Liver (tissue), 9 donors: ENCODE results near the gene ALKAL2. TPM values are rescaled to one million over a fixed set of nuclear protein-coding genes. Genes with fewer than 3 reads are reported as not detected.

Source experiments
- DNase-seq: peaks from one replicate; pipeline ENCODE4 v3.0.0-alpha.2; 2017; ENCODE audit warnings: low spot score
- H3K27ac ChIP-seq, 2 donors: one replicate each; pipeline ENCODE4 v1.7.0; 2013; ENCODE audit warnings: inconsistent platforms in 2 of 2, low read length in 2 of 2, control low read depth in 1 of 2, low read depth in 1 of 2, mild to moderate bottlenecking in 1 of 2
- H3K27me3 ChIP-seq, 4 donors: one replicate each; pipeline versions ENCODE4 v1.6.1 to v1.7.0; 2013; ENCODE audit warnings: low read length in 3 of 4, inconsistent platforms in 1 of 4, mild to moderate bottlenecking in 1 of 4, moderate library complexity in 1 of 4; ENCODE audit not compliant: control insufficient read depth in 4 of 4, insufficient read depth in 4 of 4
- H3K36me3 ChIP-seq, 4 donors: one replicate each; pipeline versions ENCODE4 v1.6.1 to v1.7.0; 2013; ENCODE audit warnings: low read length in 3 of 4, mild to moderate bottlenecking in 3 of 4, low read depth in 1 of 4, moderate library complexity in 1 of 4; ENCODE audit not compliant: control insufficient read depth in 4 of 4, insufficient read depth in 3 of 4
- H3K4me1 ChIP-seq, 4 donors: one replicate each; pipeline versions ENCODE4 v1.6.1 to v1.7.0; 2013; ENCODE audit warnings: low read length in 3 of 4, mild to moderate bottlenecking in 3 of 4, moderate library complexity in 1 of 4; ENCODE audit not compliant: control insufficient read depth in 4 of 4, insufficient read depth in 4 of 4
- H3K4me3 ChIP-seq, 3 donors: one replicate each; pipeline versions ENCODE4 v1.6.1 to v1.7.0; 2013; ENCODE audit warnings: low read length in 3 of 3, control low read depth in 1 of 3, low read depth in 1 of 3, mild to moderate bottlenecking in 1 of 3
- H3K9ac ChIP-seq, 2 donors: one replicate each; pipeline ENCODE4 v1.7.0; 2013; ENCODE audit warnings: low read length in 2 of 2, mild to moderate bottlenecking in 2 of 2, moderate library complexity in 2 of 2, control low read depth in 1 of 2, low read depth in 1 of 2
- H3K9me3 ChIP-seq, 4 donors: one replicate each; pipeline versions ENCODE4 v1.6.1 to v1.7.0; 2013; ENCODE audit warnings: low read length in 3 of 4; ENCODE audit not compliant: control insufficient read depth in 4 of 4
- ATF3 ChIP-seq: IDR thresholded peaks from 2 replicates; pipeline ENCODE4 v1.6.1; 2016; ENCODE audit warnings: antibody characterized with exemption
- EGR1 ChIP-seq, 2 donors: IDR thresholded peaks; 2 replicates each; pipeline ENCODE4 v1.6.1; 2016 to 2018; ENCODE audit warnings: antibody characterized with exemption in 2 of 2, low read depth in 2 of 2
- GABPA ChIP-seq, 2 donors: IDR thresholded peaks in 1 of 2; conservative IDR thresholded peaks in 1 of 2; 2 replicates each; pipeline ENCODE4 v1.6.1; 2016; ENCODE audit warnings: antibody characterized with exemption in 2 of 2, mild to moderate bottlenecking in 1 of 2, moderate library complexity in 1 of 2
- HNF4A ChIP-seq, 2 donors: conservative IDR thresholded peaks; 2 replicates each; pipeline ENCODE4 v1.6.1; 2016; ENCODE audit warnings: antibody characterized with exemption in 2 of 2, mild to moderate bottlenecking in 2 of 2
- HNF4G ChIP-seq: IDR thresholded peaks from 2 replicates; pipeline ENCODE4 v1.6.1; 2016; ENCODE audit warnings: antibody characterized with exemption
- JUND ChIP-seq, 2 donors: IDR thresholded peaks; 2 replicates each; pipeline ENCODE4 v1.6.1; 2016; ENCODE audit warnings: antibody characterized with exemption in 2 of 2
- MAX ChIP-seq: IDR thresholded peaks from 2 replicates; pipeline ENCODE4 v1.6.1; 2016; ENCODE audit warnings: antibody characterized with exemption
- NR2F2 ChIP-seq: IDR thresholded peaks from 2 replicates; pipeline ENCODE4 v1.6.1; 2016; ENCODE audit warnings: antibody characterized with exemption
- SP1 ChIP-seq: IDR thresholded peaks from 2 replicates; pipeline ENCODE4 v1.6.1; 2018; ENCODE audit warnings: antibody characterized with exemption, mild to moderate bottlenecking
- ZBTB33 ChIP-seq: IDR thresholded peaks from 2 replicates; pipeline ENCODE4 v1.6.1; 2016; ENCODE audit warnings: antibody characterized with exemption
- WGBS: extraction: QIAGEN DNeasy Blood & Tissue Kit; methylation state at CpG from one replicate; pipeline ENCODE4 v1.1.7; 2013; 5-methylcytosine and 5-hydroxymethylcytosine counted together
- polyA plus RNA-seq, 2 donors: library from polyadenylated mRNA; stranded (reverse) in 1 of 2; unstranded in 1 of 2; fragments of 200-250 nt in 1 of 2; fragments of >200 nt in 1 of 2; fragmentation: Nextera tagmentation in 1 of 2; extraction: Ambion mirVana in 1 of 2; gene quantifications; one replicate each; pipeline versions ENCODE4 v1.2.1 to v1.2.3, GENCODE V29; 2013 to 2015
- total RNA-seq, 2 donors: library from RNA; depleted of rRNA; stranded (reverse); fragments of >200 nt; gene quantifications; one replicate each; pipeline ENCODE4 v1.2.3, GENCODE V29; 2014
- TF ChIP-seq, protein P1 (sequence below): fragments of 150-350 bp; IDR thresholded peaks from 2 replicates; pipeline ENCODE4 v1.5.1; 2017; ENCODE audit warnings: improper control_type of control experiment, low read depth, low read length; ENCODE audit not compliant: missing input control
- donor health status: healthy.
- donor health status: healthy.
- donor health status: healthy.
- donor health status: healthy.
- donor health status: healthy.

Gene ALKAL2
- total and polyA plus RNA-seq, 4 donors: 1.6 to 3.1 (median 1.9) TPM; not detected in 1

- peaks cover 0 to 8% (median 2%) of the 10 kb centered on the region in 4 donors for H3K27me3 ChIP-seq
- peaks cover 13 to 26% (median 18%) of the 10 kb centered on the region in 4 donors for H3K4me1 ChIP-seq
- H3K9ac ChIP-seq: peak overlapping the region in 1 of 2 donors; percentile 71
- TF ChIP-seq SP1 (no peak), JUND (IDR thresholded peaks at IDR 0.05) (no peak), ATF3 (no peak), HNF4G (no peak), MAX (no peak), GABPA (IDR thresholded peaks at IDR 0.05 in 1 of 2, conservative IDR thresholded peaks at IDR 0.05 in 1 of 2) (no peak), HNF4A (conservative IDR thresholded peaks at IDR 0.05) (no peak), NR2F2 (no peak), ZBTB33 (no peak), EGR1 (IDR thresholded peaks at IDR 0.05; ENCODE audit: low read depth in 2 of 2) (no peak)
- H3K36me3 ChIP-seq: no peaks in the 10 kb centered on the region
- H3K27ac ChIP-seq: no peak overlapping the region
- 2% methylated on average over 60 of the region's 60 CpGs for WGBS
- no peaks in the 10 kb centered on the region for H3K9me3 ChIP-seq
- DNase-seq: peak; percentile 49
- H3K4me3 ChIP-seq: peak overlapping the region; percentile 63 to 79 (median 78)
These were observed 1.6 kb upstream of the ALKAL2 start for GRCh38 chr2:289362-290089.

- Histone ChIP-seq H3K27ac (no peak overlapping the region), H3K9ac (no peak overlapping the region), H3K36me3 (no peaks in the 10 kb centered on the region), H3K27me3 (peaks cover 0 to 8% (median 2%) of the 10 kb centered on the region in 4 donors), H3K9me3 (no peaks in the 10 kb centered on the region), H3K4me3 (peak overlapping the region in 2 of 3 donors; percentile 78 to 79), H3K4me1 (peaks cover 13 to 26% (median 18%) of the 10 kb centered on the region in 4 donors)
- TF ChIP-seq, protein P1, sequence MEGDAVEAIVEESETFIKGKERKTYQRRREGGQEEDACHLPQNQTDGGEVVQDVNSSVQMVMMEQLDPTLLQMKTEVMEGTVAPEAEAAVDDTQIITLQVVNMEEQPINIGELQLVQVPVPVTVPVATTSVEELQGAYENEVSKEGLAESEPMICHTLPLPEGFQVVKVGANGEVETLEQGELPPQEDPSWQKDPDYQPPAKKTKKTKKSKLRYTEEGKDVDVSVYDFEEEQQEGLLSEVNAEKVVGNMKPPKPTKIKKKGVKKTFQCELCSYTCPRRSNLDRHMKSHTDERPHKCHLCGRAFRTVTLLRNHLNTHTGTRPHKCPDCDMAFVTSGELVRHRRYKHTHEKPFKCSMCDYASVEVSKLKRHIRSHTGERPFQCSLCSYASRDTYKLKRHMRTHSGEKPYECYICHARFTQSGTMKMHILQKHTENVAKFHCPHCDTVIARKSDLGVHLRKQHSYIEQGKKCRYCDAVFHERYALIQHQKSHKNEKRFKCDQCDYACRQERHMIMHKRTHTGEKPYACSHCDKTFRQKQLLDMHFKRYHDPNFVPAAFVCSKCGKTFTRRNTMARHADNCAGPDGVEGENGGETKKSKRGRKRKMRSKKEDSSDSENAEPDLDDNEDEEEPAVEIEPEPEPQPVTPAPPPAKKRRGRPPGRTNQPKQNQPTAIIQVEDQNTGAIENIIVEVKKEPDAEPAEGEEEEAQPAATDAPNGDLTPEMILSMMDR: no peak
- no peak for TF ChIP-seq ZBTB33
- TF ChIP-seq GABPA (IDR thresholded peaks at IDR 0.05 in 1 of 2, conservative IDR thresholded peaks at IDR 0.05 in 1 of 2): no peak
- no peak for TF ChIP-seq EGR1 (IDR thresholded peaks at IDR 0.05; ENCODE audit: low read depth in 2 of 2)
- WGBS: 4% methylated on average over 42 of the region's 42 CpGs
- DNase-seq: no peak
These were observed 969 bp upstream of the ALKAL2 start for GRCh38 chr2:288758-289361.
